Stimulated activated CD8-positive, alpha-beta memory T cell treated with anti-CD3 and anti-CD28 coated beads, Interleukin-7, amount 100 ng/mL, for 1 hour (primary cell): ENCODE measurements around the gene SLC45A1.
"Not testable (repeated sequence)": the region's sequence is repeated elsewhere in the genome, so short reads cannot be mapped to it uniquely, and the experiment has no call there.

Source experiments
- DNase-seq, 2 donors: peaks; one replicate each; pipeline ENCODE4 v3.0.0-alpha.2; 2020; ENCODE audit warnings: low read depth in 2 of 2

The SLC45A1 gene

DNA sequence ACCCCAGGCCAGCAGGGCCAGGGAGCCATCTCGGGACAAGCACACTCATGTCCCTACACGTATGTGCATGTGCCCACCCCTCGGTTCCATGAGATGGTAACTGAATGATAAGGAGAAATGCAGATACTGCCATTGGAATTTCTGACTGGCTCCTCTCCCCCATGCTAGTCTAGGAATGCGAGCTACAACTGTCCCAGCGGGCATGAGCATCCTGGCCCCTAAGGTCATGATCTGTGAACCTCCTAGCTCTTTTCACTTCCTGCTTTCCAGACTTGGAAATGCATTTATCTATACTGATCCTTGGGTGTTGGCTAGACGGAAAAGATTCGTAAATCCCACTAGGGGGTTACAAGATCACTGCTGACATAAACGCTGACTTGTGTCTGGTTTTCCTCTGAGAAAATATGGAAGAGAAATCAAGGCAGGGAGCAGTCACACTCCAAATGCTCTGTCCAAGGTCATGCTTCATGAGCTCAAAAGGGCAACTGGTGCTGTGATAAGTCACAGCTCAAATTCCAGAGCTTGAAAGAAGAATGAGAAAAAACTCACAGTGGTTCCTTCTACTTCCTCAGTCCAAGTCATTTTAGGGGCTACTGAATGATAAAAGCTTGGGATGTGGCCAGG lies 49.8 kb downstream of the SLC45A1 start:
- DNase-seq: no peak

- DNase-seq: no peak
Measured at GRCh38 chr1:8368956-8369639, 51.2 kb downstream of the SLC45A1 start.

DNA sequence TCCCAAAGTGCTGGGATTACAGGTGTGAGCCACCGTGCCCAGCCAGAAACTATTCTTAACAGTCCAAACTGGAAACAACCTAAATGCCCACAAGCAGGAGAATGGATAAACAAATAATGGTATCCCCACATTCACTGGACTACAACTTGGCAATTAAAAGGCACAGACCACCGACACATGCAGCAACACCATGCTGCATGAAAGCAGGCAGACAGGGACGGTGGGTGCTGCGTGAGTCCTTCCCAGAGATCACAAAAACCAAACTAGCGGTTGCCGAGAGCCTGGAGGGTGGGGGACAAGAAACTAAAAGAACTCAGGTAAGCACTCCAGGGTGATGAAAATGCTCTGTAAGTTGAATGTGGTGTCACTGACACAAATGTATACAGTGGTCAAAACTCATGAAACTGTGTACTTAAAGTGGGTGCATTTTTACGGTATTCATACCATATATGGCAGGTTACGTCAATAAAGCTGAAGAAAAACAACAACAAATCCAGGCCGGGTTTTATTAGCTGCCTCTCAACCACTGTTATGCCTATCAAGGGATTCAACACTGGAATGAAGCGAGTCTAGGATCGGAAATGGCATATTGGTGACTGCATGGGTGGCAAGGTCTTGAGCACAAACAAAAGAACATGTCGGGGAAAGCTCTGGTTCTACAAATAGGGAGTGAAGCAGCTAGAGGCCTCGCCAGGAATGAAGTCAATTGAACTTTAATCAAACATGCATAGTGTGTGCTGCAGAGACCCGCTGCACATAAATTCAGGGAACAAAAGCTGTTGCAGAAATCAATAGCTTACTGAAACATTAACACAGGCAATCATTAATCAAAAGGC lies 52.4 kb downstream of the SLC45A1 start:
- DNase-seq: no peak

- DNase-seq: no peak
Measured at GRCh38 chr1:8370905-8371315, 53.0 kb downstream of the SLC45A1 start.

DNA sequence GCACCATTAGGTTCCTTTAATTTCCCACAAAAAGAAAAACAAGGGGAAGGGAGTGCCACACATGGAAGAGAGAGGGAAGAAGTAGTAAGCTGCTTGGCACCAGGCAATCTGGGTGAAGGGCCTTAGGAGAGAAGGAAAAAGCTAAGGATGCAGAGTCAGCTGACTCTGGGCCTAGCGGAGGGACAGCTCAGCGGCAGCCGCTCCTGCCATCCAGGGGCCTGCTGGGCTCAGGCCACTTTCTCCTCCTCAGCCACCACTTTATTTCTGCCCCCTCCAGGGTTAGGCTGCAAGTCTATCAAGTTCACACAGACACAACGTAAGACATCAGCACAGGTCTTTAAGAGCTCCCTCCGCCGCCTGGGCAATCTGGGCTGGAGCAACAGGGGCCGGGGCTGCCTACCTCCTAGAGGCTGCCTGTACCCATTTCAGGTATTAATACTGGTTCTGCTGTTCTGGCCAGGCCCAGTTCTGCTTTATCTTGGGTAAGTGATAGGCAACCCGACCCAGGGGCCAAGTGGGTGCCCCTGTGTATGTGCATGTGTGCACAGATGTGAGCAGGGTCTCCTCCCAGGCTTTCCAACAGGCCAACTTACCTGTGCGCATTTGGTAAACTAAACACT lies 53.6 kb downstream of the SLC45A1 start:
- DNase-seq: no peak

DNA sequence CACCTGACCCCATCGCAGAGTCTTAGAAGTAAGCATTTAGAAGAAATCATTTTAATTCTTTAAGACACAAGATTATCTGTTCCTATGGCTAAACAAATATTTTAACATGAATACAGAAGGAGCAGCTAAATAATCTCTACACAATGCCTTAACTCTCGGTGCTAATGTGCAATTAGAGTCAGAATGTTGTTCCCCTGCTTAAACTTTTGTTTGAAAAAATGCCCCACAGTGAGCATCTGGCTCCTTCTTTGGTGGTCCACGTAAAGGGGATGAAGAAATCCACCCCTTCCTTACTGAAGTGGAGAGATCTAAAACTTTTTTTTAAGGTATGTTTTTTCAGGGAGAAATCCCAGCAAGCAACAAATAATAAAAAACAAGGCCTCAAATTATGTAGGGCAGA lies 55.2 kb downstream of the SLC45A1 start:
- no peak for DNase-seq

DNA sequence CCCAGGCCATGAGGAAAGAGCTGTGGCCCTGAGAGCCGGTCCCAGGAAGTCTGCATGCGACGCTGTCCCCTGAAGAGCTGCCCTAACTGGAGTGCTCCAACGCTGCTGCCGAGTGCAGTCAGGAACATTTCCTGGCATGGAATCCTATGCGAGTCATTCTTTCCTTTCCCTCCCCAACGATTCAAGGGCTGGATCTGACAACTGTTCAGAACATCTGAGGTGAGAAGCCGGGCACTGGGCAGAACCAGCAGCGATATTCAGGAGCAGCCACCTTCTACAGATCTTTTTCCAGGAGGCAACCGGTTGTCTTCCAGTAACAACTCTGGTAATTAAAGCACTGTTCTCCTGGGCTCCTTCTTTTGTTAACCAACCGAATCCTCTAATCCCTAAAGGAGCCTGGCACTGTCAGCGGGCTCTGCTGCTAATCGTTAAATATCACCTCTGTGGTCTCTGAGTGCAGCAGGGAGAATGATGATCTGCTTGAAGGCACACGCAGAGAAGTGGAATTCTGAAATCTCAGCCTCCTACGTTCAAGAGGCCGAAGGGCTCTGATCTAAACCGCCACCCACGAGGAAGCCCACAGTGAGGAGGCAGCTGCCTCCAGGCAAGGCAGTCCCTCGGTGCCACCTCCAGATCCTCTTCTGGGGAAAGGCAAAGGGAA lies 55.8 kb downstream of the SLC45A1 start:
- no peak for DNase-seq

DNA sequence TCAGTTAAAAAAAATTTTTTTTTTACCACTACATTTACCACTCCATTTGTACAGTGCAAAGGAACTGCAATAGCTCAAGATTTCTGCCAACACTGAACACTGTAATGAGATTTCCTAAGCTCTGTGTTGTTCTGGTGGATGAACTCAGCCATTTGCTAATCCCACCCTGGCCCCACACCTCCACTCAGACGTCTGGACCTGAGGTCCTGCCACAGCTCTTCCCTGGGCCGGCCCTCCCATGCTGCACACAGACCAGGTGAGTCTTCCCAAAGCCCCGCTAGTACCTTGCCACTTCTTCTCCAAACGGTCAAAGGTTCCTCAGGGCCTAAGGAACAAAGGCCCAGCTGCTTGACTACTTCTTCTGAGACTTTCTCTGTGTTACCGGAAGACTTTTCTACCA lies 56.4 kb downstream of the SLC45A1 start:
- no peak for DNase-seq

GRCh38 chr1:8374812-8375211 lies 56.9 kb downstream of the SLC45A1 start:
- no peak for DNase-seq

DNA sequence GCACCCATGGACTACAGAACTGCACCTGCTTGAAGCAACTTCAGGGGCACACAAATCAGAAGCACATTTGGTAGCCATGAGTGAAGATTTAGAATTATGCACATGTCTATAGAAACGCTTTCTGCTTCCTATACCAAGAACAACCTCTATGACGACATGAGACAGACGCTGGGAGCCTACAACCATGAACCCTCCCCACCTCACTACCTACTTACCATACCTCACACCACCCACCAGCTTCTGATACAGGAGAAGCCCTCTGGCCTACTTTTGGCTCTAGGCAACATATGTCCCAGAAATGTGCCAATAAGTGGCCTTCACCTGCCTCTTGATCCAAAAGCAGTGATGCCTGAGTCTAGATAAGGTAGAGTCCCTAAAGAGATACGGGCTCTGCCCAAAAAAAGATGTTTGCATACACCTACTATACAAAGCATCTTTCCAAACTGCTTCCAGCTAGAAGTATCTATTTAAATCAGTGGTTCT lies 58.5 kb downstream of the SLC45A1 start:
- no peak for DNase-seq

- DNase-seq: no peak
Measured at GRCh38 chr1:8377271-8377981, 59.5 kb downstream of the SLC45A1 start.

- no peak for DNase-seq
Measured at GRCh38 chr1:8378178-8378577, 60.3 kb downstream of the SLC45A1 start.

- no peak for DNase-seq
Measured at GRCh38 chr1:8378981-8379470, 61.1 kb downstream of the SLC45A1 start.

GRCh38 chr1:8379513-8380186 lies 61.7 kb downstream of the SLC45A1 start:
- DNase-seq: no peak

GRCh38 chr1:8380310-8380709 lies 62.4 kb downstream of the SLC45A1 start:
- not testable (repeated sequence) for DNase-seq

DNA sequence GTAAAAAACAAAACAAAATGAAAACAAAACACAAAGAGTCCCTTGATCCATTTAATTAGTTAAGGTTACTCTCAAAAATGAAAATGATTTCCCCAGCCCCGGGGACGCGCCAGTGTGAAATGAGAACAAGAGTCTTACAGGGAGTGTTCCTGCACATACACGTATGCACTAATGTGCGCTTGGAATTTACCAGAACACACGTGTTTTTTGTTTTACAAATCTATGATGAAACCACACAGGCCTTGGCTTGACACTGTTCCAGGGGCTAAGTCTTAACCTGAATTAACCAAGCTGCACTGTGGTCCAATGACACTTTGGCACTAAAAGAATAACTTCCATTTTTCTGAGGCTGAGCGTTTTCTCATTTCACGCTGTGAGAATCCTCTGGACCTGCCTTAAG lies 63.7 kb downstream of the SLC45A1 start:
- DNase-seq: no peak

GRCh38 chr1:8382051-8382505 lies 64.2 kb downstream of the SLC45A1 start:
- no peak for DNase-seq

DNA sequence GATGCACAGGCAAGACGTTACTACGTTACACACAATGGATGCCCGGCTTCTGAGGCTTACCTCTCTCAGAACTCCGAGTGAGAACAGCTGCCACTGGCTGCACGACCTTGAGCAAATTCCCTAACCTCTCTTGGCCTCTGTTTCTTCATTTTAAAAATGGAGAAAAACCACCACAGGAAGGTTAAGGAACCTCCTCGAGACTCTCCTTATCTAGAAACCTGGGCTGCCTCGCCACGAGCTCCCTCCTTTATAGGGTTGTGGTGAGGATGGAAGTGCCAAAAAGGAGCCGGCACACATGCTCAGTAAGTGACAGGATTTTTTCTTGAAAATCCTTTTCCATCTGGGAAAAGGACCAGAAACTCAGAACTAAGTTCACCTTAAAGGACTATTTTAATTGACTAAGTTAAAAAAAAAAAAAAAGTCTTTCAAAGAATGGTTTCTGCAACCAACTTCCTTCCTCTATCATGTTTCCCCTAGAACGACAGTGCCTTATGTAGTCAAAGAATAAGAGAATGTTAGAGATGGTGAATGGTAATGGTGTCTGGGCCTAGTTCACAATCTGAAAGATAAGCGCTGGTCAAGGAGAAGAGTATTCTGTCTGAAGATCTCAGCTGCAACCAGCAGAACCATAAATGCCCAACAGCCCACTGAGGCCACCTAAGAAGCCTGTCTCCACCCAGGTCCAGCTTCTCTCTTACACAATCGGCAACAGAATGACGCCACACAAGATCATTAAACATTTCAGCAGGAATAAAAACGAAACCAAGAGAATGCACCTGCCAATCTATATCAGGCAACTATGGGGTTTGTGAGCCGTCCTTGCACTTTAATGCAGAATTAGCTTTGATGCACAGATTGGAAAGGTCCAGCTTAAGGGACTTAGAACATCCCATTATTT lies 64.9 kb downstream of the SLC45A1 start:
- no peak for DNase-seq

GRCh38 chr1:8384088-8384487 lies 66.2 kb downstream of the SLC45A1 start:
- no peak for DNase-seq
